ENCODE data around the gene DCC.

DNA sequence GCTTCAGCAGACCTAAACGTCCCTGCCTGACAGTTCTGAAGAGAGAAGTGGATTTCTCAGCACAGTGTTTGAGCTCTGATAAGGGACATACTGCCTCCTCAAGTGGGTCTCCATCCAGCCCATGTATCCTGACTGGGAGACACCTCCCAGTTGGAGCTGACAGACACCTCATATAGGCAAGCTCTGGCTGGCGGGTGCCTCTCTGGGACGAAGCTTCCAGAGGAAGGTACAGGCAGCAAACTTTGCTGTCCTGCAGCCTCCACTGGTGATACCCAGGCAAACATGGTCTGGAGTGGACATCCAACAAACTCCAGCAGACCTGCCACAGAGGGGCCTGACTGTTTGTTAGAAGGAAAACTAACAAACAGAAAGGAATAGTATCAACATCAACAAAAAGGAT is 1156.0 kb downstream of the DCC start:
- TF ChIP-seq, protein P1, sequence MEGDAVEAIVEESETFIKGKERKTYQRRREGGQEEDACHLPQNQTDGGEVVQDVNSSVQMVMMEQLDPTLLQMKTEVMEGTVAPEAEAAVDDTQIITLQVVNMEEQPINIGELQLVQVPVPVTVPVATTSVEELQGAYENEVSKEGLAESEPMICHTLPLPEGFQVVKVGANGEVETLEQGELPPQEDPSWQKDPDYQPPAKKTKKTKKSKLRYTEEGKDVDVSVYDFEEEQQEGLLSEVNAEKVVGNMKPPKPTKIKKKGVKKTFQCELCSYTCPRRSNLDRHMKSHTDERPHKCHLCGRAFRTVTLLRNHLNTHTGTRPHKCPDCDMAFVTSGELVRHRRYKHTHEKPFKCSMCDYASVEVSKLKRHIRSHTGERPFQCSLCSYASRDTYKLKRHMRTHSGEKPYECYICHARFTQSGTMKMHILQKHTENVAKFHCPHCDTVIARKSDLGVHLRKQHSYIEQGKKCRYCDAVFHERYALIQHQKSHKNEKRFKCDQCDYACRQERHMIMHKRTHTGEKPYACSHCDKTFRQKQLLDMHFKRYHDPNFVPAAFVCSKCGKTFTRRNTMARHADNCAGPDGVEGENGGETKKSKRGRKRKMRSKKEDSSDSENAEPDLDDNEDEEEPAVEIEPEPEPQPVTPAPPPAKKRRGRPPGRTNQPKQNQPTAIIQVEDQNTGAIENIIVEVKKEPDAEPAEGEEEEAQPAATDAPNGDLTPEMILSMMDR (conservative IDR thresholded peaks at IDR 0.05; ENCODE audit: low read length), result no peak
- no peak for TF ChIP-seq EZH2phosphoT487 (IDR thresholded peaks at IDR 0.05; ENCODE audit: borderline replicate concordance)

All from Loucy (cell line).